K562 (cell line): ENCODE measurements around the gene COASY. TPM values are rescaled to one million over a fixed set of nuclear protein-coding genes. Genes with fewer than 3 reads are reported as not detected.

Source experiments
- BRCA1 ChIP-seq, 2 experiments: fragments of 450-650 bp in 1 of 2; sonication (generic) in 1 of 2; formaldehyde crosslinking in 1 of 2; IDR thresholded peaks; 2 replicates each; pipeline versions ENCODE4 v1.5.0 to v1.6.1; 2017 to 2020; ENCODE audit warnings: mild to moderate bottlenecking in 1 of 2, missing genetic modification reagents in 1 of 2
- CEBPB ChIP-seq: fragments of 450-650 bp; IDR thresholded peaks from 2 replicates; pipeline ENCODE4 v1.6.1; 2016; ENCODE audit warnings: missing genetic modification characterization, missing compliant biosample characterization
- DMBX1 ChIP-seq: fragments of 250-450 bp; sonication (Bioruptor Pico); IDR thresholded peaks from 2 replicates; pipeline ENCODE4 v1.8.0; 2022; ENCODE audit warnings: inconsistent platforms, mild to moderate bottlenecking, moderate library complexity, borderline replicate concordance
- FUS ChIP-seq: fragments of 200-400 bp; formaldehyde crosslinking; optimal IDR thresholded peaks from 2 replicates; pipeline ENCODE3; 2017; ENCODE audit warnings: low read depth, low read length
- KAT7 ChIP-seq: sonication (generic); formaldehyde crosslinking; IDR thresholded peaks from 2 replicates; pipeline ENCODE4 v1.8.0; 2022; ENCODE audit warnings: missing genetic modification reagents, mild to moderate bottlenecking, borderline replicate concordance
- KDM2B ChIP-seq: fragments of 250-450 bp; sonication (Bioruptor Pico); IDR thresholded peaks from 2 replicates; pipeline ENCODE4 v1.8.0; 2021; ENCODE audit warnings: mild to moderate bottlenecking, moderate library complexity
- L3MBTL2 ChIP-seq: fragments of 450-650 bp; IDR thresholded peaks from 2 replicates; pipeline ENCODE4 v1.6.1; 2016; ENCODE audit warnings: mild to moderate bottlenecking, moderate library complexity
- LARP7 ChIP-seq: fragments of 450-650 bp; IDR thresholded peaks from 2 replicates; pipeline ENCODE4 v1.6.1; 2016
- LEF1 ChIP-seq: fragments of 450-650 bp; IDR thresholded peaks from 2 replicates; pipeline ENCODE4 v1.6.1; 2016; ENCODE audit warnings: mild to moderate bottlenecking
- MGA ChIP-seq: fragments of 450-650 bp; IDR thresholded peaks from 2 replicates; pipeline ENCODE4 v1.6.1; 2016; ENCODE audit warnings: mild to moderate bottlenecking, moderate library complexity
- PTTG1 ChIP-seq: fragments of 450-650 bp; IDR thresholded peaks from 2 replicates; pipeline ENCODE4 v1.6.1; 2016; ENCODE audit warnings: low read depth, mild to moderate bottlenecking, missing genetic modification characterization, missing compliant biosample characterization
- SMAD3 ChIP-seq: fragments of 450-650 bp; formaldehyde crosslinking; conservative IDR thresholded peaks from 2 replicates; pipeline ENCODE4 v1.4.0; 2020; ENCODE audit warnings: mild to moderate bottlenecking
- SNRNP70 ChIP-seq: fragments of 200-400 bp; formaldehyde crosslinking; optimal IDR thresholded peaks from 2 replicates; pipeline ENCODE3; 2017; ENCODE audit warnings: low read depth, low read length
- XRCC4 ChIP-seq: IDR thresholded peaks from one replicate; pipeline ENCODE4 v1.6.1; 2011; ENCODE audit not compliant: insufficient read depth, insufficient read length; ENCODE audit errors: extremely low read depth
- ZBTB1 ChIP-seq: sonication (generic); formaldehyde crosslinking; IDR thresholded peaks from 2 replicates; pipeline ENCODE4 v1.8.1; 2023; ENCODE audit warnings: missing genetic modification reagents, low read depth, mild to moderate bottlenecking, borderline replicate concordance
- ZNF347 ChIP-seq: fragments of 450-650 bp; formaldehyde crosslinking; IDR thresholded peaks from 2 replicates; pipeline ENCODE4 v1.4.0; 2020; ENCODE audit warnings: low read depth, mild to moderate bottlenecking, moderate library complexity
- polyA plus RNA-seq, 8 experiments: library from polyadenylated mRNA; depleted of rRNA in 4 of 8; stranded (reverse) in 5 of 8; unstranded in 3 of 8; fragments of >200 nt; fragmentation: Nextera tagmentation in 2 of 8; fragmentation: Illumina TruSeq in 1 of 8; extraction: Ambion mirVana in 2 of 8; extraction: Trizol in 1 of 8; gene quantifications; 2 replicates each; pipeline versions ENCODE4 v1.2.1 to v1.2.3, GENCODE V29; 2011 to 2014; ENCODE audit warnings: inconsistent platforms in 1 of 8, missing spikeins in 1 of 8
- total RNA-seq, 7 experiments: library from RNA; depleted of rRNA in 6 of 7; stranded (reverse); fragments of >200 nt in 6 of 7; fragmentation: Illumina TruSeq in 2 of 7; extraction: Trizol in 2 of 7; gene quantifications; 2 replicates each; pipeline versions ENCODE4 v1.2.1 to v1.2.3, GENCODE V29; 2011 to 2021; ENCODE audit warnings: low replicate concordance in 1 of 7

Gene COASY
- total and polyA plus RNA-seq, 9 of the 15 experiments (the other 6 are each of a cell fraction or from before 2014, with no cell fraction given) = 25.4 to 175 (median 62.3) TPM

- 0 out of 2 replicates have a peak, but pooled peaks have one; percentile 9 for TF ChIP-seq MGA
- TF ChIP-seq ZNF347 (CRISPR knock-in tag) = no peak
- no peak for TF ChIP-seq SMAD3 (CRISPR knock-in tag)
- 0 out of 2 replicates have a peak, but pooled peaks have one; percentile 77 for TF ChIP-seq L3MBTL2
- TF ChIP-seq BRCA1 (IDR thresholded peaks at IDR 0.05) = no peak
- no peak for TF ChIP-seq BRCA1 (CRISPR knock-in tag; IDR thresholded peaks at IDR 0.05)
- no peak for TF ChIP-seq CEBPB
- no peak for TF ChIP-seq XRCC4
- TF ChIP-seq PTTG1 = no peak
- no peak for TF ChIP-seq KDM2B (CRISPR knock-in tag)
- TF ChIP-seq LEF1 = no peak
- TF ChIP-seq SNRNP70 = no peak
- no peak for TF ChIP-seq KAT7 (CRISPR knock-in tag)
- TF ChIP-seq FUS = no peak
- no peak for TF ChIP-seq ZBTB1
- TF ChIP-seq DMBX1 (CRISPR knock-in tag) = no peak
- TF ChIP-seq LARP7 = no peak
These were observed 5.1 kb downstream of the COASY start, which contains the start of gene MLX (continued) for GRCh38 chr17:42566883-42567573.
